NAMALWA (cell line): ENCODE measurements around the gene CD72.
"Not testable (repeated sequence)": the region's sequence is repeated elsewhere in the genome, so short reads cannot be mapped to it uniquely, and the experiment has no call there.

Experiments
- DNase-seq: peaks from one replicate; pipeline ENCODE4 v3.0.0-alpha.2; 2015; ENCODE audit warnings: low spot score

Gene CD72

GRCh38 chr9:35616681-35617459, 1.3 kb downstream of the CD72 start:
- DNase-seq, result peak; percentile 73

- DNase-seq, result peak; percentile 42
These were observed 2.1 kb downstream of the CD72 start for GRCh38 chr9:35615981-35616680.

GRCh38 chr9:35612843-35613242, 5.4 kb downstream of the CD72 start:
- DNase-seq, result no peak

- DNase-seq, result peak; percentile 3
These were observed 6.1 kb downstream of the CD72 start for GRCh38 chr9:35612066-35612465.

GRCh38 chr9:35611230-35611797, 6.9 kb downstream of the CD72 start:
- DNase-seq, result peak; percentile 80

GRCh38 chr9:35609820-35610163, 8.4 kb downstream of the CD72 start:
- no peak for DNase-seq

- DNase-seq, result no peak
These were observed 9.0 kb downstream of the CD72 start for GRCh38 chr9:35609001-35609819.

GRCh38 chr9:35608221-35608620, 10.0 kb downstream of the CD72 start:
- DNase-seq, result no peak

- DNase-seq, result peak; percentile 3
These were observed 11.5 kb downstream of the CD72 start for GRCh38 chr9:35606726-35607125.

GRCh38 chr9:35606138-35606504, 12.1 kb downstream of the CD72 start:
- no peak for DNase-seq

- DNase-seq, result peak; percentile 51
These were observed 12.7 kb downstream of the CD72 start for GRCh38 chr9:35605351-35606137.

- DNase-seq, result peak; percentile 82
These were observed 13.4 kb downstream of the CD72 start, which contains the start of gene TESK1 for GRCh38 chr9:35604578-35605350. Gene TESK1, plus strand, starts transcription at chr9:35605262. Its CDS starts 358 bp downstream, at chr9:35605620.

- DNase-seq, result peak; percentile 100
These were observed 14.1 kb downstream of the CD72 start for GRCh38 chr9:35603986-35604577.

GRCh38 chr9:35603506-35603985, 14.7 kb downstream of the CD72 start:
- no peak for DNase-seq

GRCh38 chr9:35599763-35600604, 18.2 kb downstream of the CD72 start:
- DNase-seq, result peak; percentile 49

- no peak for DNase-seq
These were observed 19.2 kb downstream of the CD72 start for GRCh38 chr9:35598866-35599590.

- DNase-seq, result not testable (repeated sequence)
These were observed 21.3 kb downstream of the CD72 start for GRCh38 chr9:35596907-35597306.

GRCh38 chr9:35594471-35594870, 23.7 kb downstream of the CD72 start:
- no peak for DNase-seq

- DNase-seq, result no peak
These were observed 24.6 kb downstream of the CD72 start for GRCh38 chr9:35593581-35593980.
